K562 (cell line): ENCODE results near the gene AGPAT4.

Experiments used
- ATF2 ChIP-seq: sonication (generic); formaldehyde crosslinking; IDR thresholded peaks from 2 replicates; pipeline ENCODE4 v1.8.1; 2022; ENCODE audit warnings: missing genetic modification reagents
- BRF2 ChIP-seq: IDR thresholded peaks from 3 replicates; pipeline ENCODE4 v1.6.1; 2011; ENCODE audit warnings: borderline replicate concordance, mild to moderate bottlenecking; ENCODE audit not compliant: insufficient read length, insufficient read depth
- CTCF ChIP-seq, 3 experiments: IDR thresholded peaks in 2 of 3; conservative IDR thresholded peaks in 1 of 3; 2 replicates each; pipeline ENCODE4 v1.5.1; 2011 to 2012; ENCODE audit warnings: low read length in 3 of 3, mild to moderate bottlenecking in 3 of 3, control low read depth in 2 of 3, improper control_type of control experiment in 1 of 3, inconsistent platforms in 1 of 3, low read depth in 1 of 3, mixed read lengths in 1 of 3, moderate library complexity in 1 of 3; ENCODE audit not compliant: insufficient read depth in 2 of 3
- EZH2 ChIP-seq: IDR thresholded peaks from 2 replicates; pipeline ENCODE4 v1.6.1; 2012; ENCODE audit warnings: low read depth, mild to moderate bottlenecking, inconsistent platforms, low read length, borderline replicate concordance
- FOS ChIP-seq: IDR thresholded peaks from 3 replicates; pipeline ENCODE4 v1.6.1; 2011; ENCODE audit not compliant: insufficient read length; ENCODE audit errors: extremely low read depth
- RBFOX2 ChIP-seq: fragments of 200-400 bp; formaldehyde crosslinking; IDR thresholded peaks from 2 replicates; pipeline ENCODE4 v1.6.1; 2017; ENCODE audit warnings: low read depth, mild to moderate bottlenecking, low read length, moderate library complexity
- RBM34 ChIP-seq: fragments of 200-400 bp; formaldehyde crosslinking; IDR thresholded peaks from 2 replicates; pipeline ENCODE4 v1.6.1; 2018; ENCODE audit warnings: low read length, borderline replicate concordance; ENCODE audit not compliant: insufficient read depth
- REST ChIP-seq, 2 experiments: fragments of 450-650 bp; formaldehyde crosslinking in 1 of 2; IDR thresholded peaks; 2 replicates each; pipeline versions ENCODE4 v1.4.0 to v1.6.1; 2014 to 2020; ENCODE audit warnings: mild to moderate bottlenecking in 2 of 2, borderline replicate concordance in 1 of 2, low read depth in 1 of 2
- SETDB1 ChIP-seq: IDR thresholded peaks from one replicate; pipeline ENCODE4 v1.6.1; 2012; ENCODE audit warnings: low read length, control low read depth, inconsistent platforms
- STAG1 ChIP-seq: sonication (generic); formaldehyde crosslinking; IDR thresholded peaks from 2 replicates; pipeline ENCODE4 v1.5.0; 2020; ENCODE audit warnings: missing genetic modification reagents, borderline replicate concordance
- STAT6 ChIP-seq: sonication (generic); formaldehyde crosslinking; IDR thresholded peaks from 2 replicates; pipeline ENCODE4 v1.8.1; 2023; ENCODE audit warnings: mild to moderate bottlenecking, missing genetic modification reagents

- TF ChIP-seq CTCF (IDR thresholded peaks at IDR 0.05 in 2 of 3, conservative IDR thresholded peaks at IDR 0.05 in 1 of 3; ENCODE audit: insufficient read depth in 2 of 3, low read depth in 1 of 3, low read length in 3 of 3) (no peak), STAT6 (no peak), SETDB1 (no peak), ATF2 (no peak), FOS (no peak), RBM34 (no peak), BRF2 (no peak), REST (IDR thresholded peaks at IDR 0.05; ENCODE audit: borderline replicate concordance) (no peak), REST (CRISPR knock-in tag; IDR thresholded peaks at IDR 0.05; ENCODE audit: low read depth) (no peak), EZH2 (no peak), RBFOX2 (no peak), STAG1 (no peak)
These were observed 122.7 kb downstream of the AGPAT4 start for GRCh38 chr6:161151059-161151645.
